ENCODE data around the gene C6orf141.

Gene C6orf141

DNA sequence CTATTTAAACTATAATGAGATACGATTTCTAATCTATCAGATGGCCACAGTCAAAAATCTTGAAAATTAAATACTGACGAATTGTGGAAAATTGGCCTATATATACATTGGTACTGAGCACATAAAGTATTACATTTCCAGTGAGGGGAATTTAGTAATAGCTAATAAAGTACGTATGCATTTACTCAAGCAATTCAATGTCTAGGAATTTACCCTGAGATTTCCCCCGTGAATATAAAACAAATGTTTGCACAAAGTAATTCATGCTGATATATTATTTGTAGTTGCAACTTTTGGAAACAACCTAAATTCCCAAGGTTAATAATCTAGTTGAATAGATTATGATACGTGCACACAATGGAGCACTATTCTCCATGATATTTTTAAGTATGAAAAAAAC lies 14.7 kb upstream of the C6orf141 start:
- TF ChIP-seq TAF1 (IDR thresholded peaks at IDR 0.05; ENCODE audit: borderline replicate concordance, insufficient read depth, low read length) (no peak), POLR2AphosphoS5 (IDR thresholded peaks at IDR 0.05; ENCODE audit: low read depth, low read length) (no peak), SIN3A (IDR thresholded peaks at IDR 0.05; ENCODE audit: borderline replicate concordance, insufficient read depth, low read length) (no peak), FOXP2 (optimal IDR thresholded peaks at IDR 0.05; ENCODE audit: borderline replicate concordance, extremely low read depth, extremely low read length, insufficient read depth) (no peak)
- TF ChIP-seq, protein P1, sequence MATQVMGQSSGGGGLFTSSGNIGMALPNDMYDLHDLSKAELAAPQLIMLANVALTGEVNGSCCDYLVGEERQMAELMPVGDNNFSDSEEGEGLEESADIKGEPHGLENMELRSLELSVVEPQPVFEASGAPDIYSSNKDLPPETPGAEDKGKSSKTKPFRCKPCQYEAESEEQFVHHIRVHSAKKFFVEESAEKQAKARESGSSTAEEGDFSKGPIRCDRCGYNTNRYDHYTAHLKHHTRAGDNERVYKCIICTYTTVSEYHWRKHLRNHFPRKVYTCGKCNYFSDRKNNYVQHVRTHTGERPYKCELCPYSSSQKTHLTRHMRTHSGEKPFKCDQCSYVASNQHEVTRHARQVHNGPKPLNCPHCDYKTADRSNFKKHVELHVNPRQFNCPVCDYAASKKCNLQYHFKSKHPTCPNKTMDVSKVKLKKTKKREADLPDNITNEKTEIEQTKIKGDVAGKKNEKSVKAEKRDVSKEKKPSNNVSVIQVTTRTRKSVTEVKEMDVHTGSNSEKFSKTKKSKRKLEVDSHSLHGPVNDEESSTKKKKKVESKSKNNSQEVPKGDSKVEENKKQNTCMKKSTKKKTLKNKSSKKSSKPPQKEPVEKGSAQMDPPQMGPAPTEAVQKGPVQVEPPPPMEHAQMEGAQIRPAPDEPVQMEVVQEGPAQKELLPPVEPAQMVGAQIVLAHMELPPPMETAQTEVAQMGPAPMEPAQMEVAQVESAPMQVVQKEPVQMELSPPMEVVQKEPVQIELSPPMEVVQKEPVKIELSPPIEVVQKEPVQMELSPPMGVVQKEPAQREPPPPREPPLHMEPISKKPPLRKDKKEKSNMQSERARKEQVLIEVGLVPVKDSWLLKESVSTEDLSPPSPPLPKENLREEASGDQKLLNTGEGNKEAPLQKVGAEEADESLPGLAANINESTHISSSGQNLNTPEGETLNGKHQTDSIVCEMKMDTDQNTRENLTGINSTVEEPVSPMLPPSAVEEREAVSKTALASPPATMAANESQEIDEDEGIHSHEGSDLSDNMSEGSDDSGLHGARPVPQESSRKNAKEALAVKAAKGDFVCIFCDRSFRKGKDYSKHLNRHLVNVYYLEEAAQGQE (IDR thresholded peaks at IDR 0.05; ENCODE audit: insufficient read depth in 1 of 2, low read depth in 2 of 2, low read length in 2 of 2) = no peak

DNA sequence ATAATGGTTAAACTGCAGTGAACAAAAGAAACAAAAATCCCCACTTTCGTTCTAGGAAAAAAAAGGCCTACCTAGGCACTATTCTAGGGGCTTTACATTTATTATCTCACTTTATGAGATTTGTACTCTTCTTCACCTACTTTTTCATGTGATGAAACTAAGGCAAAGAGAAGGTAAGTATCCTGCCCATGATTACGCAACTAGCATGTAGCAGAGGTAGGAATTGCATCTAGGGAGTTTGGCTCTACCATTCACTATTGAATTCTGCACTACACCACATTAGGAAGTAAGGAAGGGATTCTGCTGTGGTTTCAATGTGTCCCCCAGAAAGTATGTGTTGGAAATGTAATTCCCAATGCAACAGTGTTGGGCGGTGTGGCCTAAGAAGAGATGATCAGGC lies 11.4 kb upstream of the C6orf141 start:
- TF ChIP-seq SIN3A (IDR thresholded peaks at IDR 0.05; ENCODE audit: borderline replicate concordance, insufficient read depth, low read length) = no peak
- TF ChIP-seq TAF1 (IDR thresholded peaks at IDR 0.05; ENCODE audit: borderline replicate concordance, insufficient read depth, low read length) = no peak
- TF ChIP-seq, protein P1 (IDR thresholded peaks at IDR 0.05; ENCODE audit: insufficient read depth in 1 of 2, low read depth in 2 of 2, low read length in 2 of 2) = no peak
- no peak for TF ChIP-seq POLR2AphosphoS5 (IDR thresholded peaks at IDR 0.05; ENCODE audit: low read depth, low read length)
- no peak for TF ChIP-seq FOXP2 (optimal IDR thresholded peaks at IDR 0.05; ENCODE audit: borderline replicate concordance, extremely low read depth, extremely low read length, insufficient read depth)

DNA sequence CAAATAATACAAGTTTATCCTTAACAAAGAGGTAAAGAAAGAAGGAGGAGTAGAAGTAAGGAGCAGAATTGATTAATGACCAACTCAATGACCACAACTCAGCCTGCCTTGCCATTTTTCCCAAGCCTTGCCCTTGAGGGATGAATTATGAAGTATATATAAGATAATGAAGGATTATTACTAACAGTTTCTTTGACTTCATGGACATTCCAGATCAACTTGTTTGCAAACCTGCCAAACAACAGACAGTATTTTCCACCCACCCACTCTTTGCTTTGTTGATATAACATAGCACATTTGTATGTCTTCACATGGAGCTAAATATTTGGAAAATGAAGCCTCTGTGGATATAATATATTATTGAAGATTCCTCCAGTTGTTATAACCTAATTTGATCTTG lies 9.9 kb upstream of the C6orf141 start:
- no peak for TF ChIP-seq SIN3A (IDR thresholded peaks at IDR 0.05; ENCODE audit: borderline replicate concordance, insufficient read depth, low read length)
- no peak for TF ChIP-seq FOXP2 (optimal IDR thresholded peaks at IDR 0.05; ENCODE audit: borderline replicate concordance, extremely low read depth, extremely low read length, insufficient read depth)
- TF ChIP-seq, protein P1 (IDR thresholded peaks at IDR 0.05; ENCODE audit: insufficient read depth in 1 of 2, low read depth in 2 of 2, low read length in 2 of 2) = no peak

DNA sequence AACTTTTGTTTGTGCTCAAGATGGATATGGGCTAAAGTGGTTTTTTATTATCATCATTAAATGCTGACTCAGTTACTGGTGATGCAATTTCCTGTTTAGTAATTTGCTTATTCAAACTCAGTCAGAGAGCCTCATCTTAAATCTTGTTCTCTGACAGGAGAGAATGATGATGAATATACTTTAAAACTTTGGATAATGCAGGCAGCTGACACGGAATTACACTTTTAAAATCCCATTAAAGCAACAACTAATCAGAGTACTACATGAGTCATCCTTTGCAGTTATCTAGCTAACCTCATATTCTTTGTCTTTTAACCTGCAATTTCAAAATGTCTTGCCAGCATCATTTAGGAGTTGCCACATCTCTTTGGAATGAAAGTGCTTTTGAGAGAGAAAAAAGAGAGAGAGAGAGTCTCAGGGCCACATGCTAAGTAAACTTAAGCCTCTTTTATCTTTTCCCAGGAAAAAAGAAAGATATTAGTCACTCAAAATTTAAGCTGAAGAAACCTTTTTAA lies 9.2 kb upstream of the C6orf141 start:
- TF ChIP-seq FOXP2 (optimal IDR thresholded peaks at IDR 0.05; ENCODE audit: borderline replicate concordance, extremely low read depth, extremely low read length, insufficient read depth) (no peak), TAF1 (IDR thresholded peaks at IDR 0.05; ENCODE audit: borderline replicate concordance, insufficient read depth, low read length) (no peak), SIN3A (IDR thresholded peaks at IDR 0.05; ENCODE audit: borderline replicate concordance, insufficient read depth, low read length) (no peak), POLR2AphosphoS5 (IDR thresholded peaks at IDR 0.05; ENCODE audit: low read depth, low read length) (no peak)
- TF ChIP-seq, protein P1 (IDR thresholded peaks at IDR 0.05; ENCODE audit: insufficient read depth in 1 of 2, low read depth in 2 of 2, low read length in 2 of 2) = no peak

DNA sequence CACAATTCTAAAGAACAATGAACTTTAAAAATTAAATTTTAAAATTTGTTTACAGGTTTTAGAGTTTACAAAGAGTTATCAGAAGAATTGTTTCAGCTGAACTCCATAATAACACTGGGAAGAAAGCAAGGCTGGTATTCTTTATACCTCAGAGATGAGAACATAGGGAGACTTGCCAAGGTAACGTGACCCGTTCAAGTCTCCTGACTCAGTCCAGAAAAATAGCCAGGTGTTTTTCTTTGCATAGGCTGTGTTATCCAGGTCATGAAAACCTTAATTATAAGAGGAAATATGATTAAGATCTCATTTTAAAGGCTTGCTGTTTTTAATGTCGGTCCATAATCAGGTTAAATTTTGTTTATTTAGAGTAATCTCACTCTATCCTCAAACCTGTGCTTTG lies 8.5 kb upstream of the C6orf141 start:
- no peak for TF ChIP-seq TAF1 (IDR thresholded peaks at IDR 0.05; ENCODE audit: borderline replicate concordance, insufficient read depth, low read length)
- TF ChIP-seq SIN3A (IDR thresholded peaks at IDR 0.05; ENCODE audit: borderline replicate concordance, insufficient read depth, low read length) = no peak
- TF ChIP-seq, protein P1 (IDR thresholded peaks at IDR 0.05; ENCODE audit: insufficient read depth in 1 of 2, low read depth in 2 of 2, low read length in 2 of 2) = no peak
- no peak for TF ChIP-seq POLR2AphosphoS5 (IDR thresholded peaks at IDR 0.05; ENCODE audit: low read depth, low read length)
- TF ChIP-seq FOXP2 (optimal IDR thresholded peaks at IDR 0.05; ENCODE audit: borderline replicate concordance, extremely low read depth, extremely low read length, insufficient read depth) = no peak

All from PFSK-1 (cell line).